HG02973 (cell line): ENCODE measurements around the gene SCN2B.

Experiments used
- ATAC-seq: cut with Tn5 transposase; IDR thresholded peaks from one replicate; pipeline ENCODE4 v1.9.1; 2021; ENCODE audit warnings: moderate library complexity; ENCODE audit not compliant: unreplicated experiment

Gene SCN2B

DNA sequence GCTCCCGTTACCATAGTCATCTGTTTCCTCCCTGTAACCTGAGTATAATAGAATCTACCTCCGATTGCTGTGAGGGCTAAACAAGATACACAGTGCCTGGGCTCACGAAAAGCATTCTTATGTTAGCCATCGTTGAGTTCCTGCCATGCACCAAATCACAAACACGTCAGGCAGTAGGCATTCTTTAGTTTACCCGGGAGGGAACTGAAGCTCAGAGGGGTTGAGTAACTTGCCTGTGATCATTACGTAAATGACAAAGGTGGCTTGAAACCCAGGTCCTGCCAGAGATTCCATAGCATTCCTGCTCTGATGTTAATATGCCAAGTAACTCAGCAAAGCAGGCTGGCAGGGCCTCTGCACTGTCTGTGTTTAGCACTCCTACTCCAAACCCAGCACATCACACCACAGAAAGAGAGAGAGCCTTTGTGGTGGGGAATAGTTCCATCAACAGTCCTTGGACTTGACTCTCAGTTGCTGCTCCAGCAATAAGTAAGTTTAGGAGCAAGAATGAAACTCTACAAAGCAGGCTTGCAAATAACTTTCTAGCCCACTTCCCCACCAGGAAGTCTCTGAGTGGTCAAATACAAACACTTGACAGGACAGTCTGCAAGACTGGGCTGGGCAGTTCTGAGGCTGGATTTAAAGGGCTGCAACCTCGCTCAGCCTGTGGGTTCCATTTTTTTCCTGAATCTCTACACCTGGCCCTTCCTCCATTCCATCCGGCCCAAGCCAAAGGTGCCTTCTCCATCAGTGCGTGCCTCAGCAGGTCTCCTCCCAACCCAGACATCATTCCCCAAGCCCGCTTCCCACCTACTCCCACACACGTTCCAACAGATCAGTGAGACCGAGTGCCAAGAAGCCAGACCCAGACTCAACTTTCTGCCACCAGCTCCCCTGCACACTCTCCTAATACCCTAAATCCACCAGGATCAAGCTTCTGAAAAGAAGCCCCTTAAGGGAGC, 1.1 kb downstream of the SCN2B start:
- ATAC-seq = no peak

DNA sequence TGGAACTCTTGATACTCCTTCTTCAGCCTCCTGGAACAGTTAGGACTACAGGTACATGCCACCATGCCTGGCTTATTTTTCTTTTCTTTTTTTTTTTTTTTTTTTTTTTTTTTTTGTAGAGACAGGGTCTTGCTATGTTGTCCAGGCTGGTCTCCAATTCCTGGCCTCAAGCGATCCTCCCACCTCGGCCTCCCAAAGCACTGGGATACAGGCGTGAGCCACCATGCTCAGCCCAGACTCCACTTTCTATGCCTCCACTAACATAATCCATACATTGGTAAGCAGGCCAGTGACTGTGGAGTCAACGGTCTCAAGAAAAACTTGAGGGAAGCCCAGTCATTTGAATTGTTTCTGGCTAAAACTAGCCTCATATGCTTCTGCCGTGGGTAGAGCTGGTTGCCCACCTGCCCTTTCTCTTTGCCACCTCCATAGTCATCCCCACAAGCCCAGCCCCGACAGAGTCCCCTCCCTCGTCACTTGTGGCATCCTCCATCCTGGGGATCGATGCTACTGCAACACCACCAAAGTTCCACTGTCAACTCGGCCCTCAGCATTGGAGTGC, 2.4 kb downstream of the SCN2B start:
- no peak for ATAC-seq

DNA sequence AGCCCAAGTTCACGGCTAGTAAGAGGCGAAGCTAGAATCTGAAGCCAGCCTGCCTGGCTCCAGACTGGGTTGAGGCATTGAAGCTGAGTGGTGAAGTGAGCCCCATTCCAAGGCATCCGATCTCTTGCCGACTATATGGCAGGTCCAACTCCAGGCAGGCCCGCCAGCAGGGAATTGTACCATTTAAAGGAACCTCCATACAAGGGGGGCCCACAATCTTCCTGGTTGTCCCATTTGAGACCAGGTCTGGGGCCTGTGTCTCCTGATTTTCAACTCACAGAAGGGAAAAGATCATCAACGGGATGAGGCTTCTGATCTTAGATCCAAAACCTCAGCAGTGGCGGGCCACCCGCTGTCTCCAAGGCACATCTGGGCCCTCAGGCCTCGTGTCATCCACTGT, 4.1 kb downstream of the SCN2B start:
- ATAC-seq = no peak

DNA sequence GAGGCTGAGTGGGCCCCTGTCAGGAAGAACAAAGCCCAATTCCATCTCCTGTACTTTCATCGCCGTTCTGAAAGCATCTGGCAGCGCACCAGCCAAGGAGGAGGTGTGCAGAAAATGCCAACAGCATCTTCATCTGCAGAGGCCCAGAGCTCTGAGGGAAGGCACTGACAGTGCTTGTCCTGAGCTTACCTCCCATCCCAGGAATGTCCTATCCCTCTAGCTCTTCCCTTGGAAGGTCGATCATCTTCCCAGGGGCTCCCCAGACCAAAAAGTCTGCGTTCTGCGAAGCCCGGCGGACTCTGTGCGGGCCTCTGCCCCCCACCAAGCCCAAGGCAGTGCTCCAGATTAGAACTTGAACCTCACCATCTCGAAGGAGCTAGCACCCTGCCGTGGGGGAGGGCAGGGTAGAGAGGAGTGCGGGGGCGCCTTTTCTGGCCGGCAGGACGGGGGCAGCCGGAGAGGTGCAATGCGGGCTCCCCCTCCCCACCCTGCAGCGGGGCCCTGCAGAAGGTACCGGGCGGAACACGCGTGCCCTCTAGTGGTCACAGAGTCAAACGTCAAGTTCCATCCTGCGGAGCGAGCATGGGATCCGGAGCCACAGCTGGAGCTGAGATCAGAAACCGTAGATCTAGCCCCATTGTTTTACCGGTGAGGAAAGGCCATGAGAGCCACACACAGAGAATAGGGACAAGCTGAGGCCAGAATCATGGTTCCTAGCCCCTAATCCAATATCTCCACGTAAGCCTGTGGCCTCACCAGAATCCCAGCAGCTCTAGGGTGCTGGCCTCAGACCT, 5.0 kb downstream of the SCN2B start:
- no peak for ATAC-seq

DNA sequence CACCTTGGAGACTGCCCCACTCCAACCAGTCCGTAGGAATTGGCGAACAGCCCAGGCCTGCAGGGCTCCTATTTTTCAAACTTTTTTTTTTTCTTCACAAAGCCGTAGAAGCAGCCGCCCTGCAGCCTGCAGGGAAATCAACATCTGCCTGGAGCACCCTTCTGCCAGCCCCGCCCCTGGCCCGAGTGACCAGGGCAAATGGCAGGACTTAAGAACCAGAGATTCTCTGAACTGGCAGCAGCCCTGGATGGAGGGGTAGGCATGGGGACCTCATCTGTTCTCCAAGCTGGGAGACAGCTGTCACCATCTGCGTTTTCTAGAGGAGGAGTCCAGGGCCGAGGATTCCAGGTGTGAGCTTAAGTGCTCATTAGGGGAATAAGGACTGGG, 5.6 kb downstream of the SCN2B start:
- ATAC-seq = no peak

DNA sequence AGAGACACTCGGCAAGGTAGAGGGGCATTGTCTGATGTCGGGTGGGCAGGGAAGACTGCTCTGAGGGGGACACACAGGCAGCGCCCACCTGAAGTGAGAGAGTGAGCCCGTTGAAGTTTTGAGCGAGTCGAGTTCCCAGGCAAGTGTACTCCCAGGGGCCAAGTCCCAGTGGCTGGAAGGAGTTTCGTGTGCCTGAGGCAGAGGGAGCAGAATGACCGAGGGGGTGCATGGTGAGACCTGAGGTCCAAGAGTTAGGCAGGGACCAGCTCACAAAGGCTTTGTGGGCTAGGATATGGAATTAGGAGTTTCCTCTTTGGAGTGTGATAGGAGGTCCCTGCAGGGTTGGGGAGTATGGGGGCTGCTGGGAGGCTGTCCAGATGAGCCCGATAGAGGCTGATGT, 6.2 kb downstream of the SCN2B start:
- ATAC-seq = no peak

DNA sequence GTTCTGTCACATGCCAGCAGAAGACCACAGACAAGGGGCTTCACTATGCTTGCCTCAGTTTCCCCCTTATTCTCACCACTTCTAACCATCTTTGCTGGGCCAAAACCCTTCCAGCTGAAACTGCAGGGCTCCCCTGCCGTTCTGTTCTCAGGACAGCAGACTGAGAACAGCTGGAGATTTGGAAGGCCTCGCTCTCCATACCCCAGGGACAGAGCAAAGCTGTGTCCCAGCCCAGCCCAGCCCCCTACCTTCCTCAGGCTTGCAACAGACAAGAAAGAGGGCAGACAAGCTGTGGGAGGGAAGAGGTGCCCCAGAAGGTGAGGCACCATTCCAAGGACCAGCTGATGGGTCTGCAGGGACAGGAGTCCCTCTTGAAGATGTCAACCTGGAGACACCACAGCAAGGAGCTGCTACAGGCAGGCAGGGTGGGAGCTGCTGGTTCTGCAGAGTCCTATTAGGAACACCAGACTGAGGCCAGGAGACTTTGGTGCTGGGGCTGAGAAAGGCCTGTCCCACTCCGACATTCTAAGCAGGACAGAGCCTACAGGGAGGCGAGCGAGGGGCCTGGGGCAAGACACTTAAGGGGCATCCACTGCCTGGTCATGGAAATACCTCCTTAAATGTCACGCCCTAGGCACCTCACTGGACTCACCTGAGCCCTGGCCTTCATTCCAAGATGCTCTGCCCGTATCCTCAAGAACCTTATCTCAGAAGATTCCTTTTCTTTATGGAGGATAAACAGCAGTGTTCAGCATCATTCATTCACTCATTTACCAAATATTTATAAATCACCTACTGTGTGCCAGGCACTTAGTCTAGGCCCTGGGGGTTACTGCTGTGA, 6.9 kb downstream of the SCN2B start:
- no peak for ATAC-seq

DNA sequence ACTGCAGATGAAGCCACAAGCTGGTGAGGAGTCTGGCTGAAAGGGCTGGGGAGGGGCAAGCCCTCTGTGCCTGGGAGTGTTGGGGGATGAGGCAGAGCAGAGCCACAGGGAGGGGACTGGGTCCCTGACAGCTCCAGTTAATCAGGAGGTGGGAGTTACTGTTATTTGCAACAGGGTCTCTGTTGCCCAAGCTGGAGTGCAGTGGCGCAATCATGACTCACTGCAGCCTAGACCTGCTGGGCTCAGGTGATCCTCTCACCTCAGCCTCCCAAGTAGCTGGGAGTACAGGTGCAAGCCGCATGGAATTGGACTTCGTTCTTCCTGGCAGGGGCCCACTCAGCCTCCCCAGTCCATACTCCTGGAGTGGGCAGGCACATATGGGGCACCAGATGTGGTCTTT, 7.7 kb downstream of the SCN2B start:
- no peak for ATAC-seq

DNA sequence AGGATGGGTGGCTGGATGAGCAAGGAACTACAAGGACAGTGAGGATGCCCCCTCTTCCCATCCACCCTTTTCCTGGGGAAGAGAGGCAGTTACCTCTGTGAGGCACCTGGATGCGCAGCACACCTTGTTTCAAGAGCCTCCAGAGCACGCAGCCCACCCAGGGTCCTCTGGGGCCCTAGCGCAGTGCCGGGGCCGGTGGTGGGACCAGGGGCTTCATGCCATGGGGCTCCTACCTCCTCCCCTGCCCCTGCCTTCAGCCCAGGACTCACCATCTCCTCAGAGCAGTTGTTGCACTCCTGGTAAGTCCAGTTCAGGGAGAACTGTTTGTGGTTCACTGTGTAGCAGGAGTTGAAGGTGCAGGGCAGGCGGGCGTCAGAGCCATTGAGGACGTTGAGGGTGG, 8.1 kb downstream of the SCN2B start:
- no peak for ATAC-seq

DNA sequence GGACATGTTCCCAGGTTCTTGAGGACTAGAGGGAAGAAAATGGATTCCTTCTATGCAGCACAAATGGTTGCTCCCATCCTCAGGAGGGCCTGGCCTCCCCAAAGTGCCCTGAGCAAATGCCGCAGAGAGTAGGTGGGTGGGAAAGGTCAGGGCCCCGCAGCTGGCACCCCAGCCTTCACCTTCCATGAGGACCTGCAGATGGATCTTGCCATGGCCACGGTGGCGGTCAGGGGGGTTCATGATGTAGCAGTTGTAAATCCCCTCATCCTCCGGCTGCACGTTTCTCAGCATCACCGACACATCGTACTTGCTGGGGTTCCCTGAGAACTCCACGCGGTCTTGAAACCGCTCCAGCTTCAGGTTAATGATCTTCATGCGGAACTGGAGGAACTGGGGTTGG, 8.5 kb downstream of the SCN2B start:
- no peak for ATAC-seq

DNA sequence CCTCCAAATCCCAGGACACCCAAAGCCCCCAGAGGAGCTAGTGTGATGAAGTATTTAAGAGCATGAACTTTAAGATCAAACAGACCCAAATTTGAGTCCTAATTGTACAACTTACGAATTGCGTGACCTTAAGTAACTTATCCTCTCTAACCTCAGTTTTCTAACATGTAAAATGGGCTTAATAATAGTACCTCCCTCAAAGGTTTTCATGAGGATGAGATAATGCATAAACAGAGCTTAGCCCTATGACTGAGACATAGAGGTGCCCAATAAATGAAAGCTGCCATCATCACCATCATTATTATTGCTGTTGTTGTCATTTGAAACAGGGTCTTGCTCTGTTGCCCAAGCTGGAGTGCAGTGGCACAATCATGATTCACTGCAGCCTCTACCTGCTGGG, 9.2 kb downstream of the SCN2B start:
- ATAC-seq = no peak

DNA sequence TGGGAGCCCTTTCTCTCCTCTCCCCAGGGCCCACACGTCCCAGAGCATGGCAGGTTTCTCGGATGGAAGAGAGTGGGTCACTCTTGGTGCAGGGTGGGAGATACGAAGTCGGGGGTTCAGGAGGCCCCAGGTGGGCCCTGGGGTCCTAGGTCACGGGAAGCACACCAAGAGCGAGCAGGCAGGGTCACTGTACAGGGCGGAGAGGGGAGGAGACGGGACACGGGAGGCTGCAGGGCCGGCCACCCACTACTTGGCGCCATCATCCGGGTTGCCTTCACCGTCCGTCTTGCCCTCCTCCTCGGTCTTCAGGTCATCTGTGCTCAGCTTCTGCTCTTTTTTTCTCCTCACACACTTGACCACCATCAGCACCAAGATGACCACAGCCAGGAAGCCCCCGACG, 9.8 kb downstream of the SCN2B start:
- ATAC-seq = no peak

DNA sequence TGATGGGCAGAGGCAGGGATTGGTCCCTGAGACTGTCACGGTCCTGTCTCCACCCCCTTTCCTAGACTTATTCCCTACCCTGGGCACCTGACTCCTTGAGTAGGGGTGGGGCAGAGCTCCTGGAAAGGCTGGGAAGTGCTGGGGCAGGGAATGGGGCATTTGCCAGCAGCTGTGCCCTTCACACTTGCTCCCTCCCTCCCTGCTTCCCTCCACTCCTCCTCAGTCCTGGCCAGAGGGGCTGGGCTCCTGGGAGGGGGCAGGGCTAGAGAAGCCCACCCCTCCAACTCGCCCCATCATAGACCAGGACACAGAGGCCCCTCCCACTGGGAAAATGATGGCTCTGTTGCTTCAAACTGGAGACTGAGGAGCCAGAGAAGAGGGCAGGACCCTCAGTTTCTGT, 11.6 kb downstream of the SCN2B start:
- ATAC-seq = no peak

DNA sequence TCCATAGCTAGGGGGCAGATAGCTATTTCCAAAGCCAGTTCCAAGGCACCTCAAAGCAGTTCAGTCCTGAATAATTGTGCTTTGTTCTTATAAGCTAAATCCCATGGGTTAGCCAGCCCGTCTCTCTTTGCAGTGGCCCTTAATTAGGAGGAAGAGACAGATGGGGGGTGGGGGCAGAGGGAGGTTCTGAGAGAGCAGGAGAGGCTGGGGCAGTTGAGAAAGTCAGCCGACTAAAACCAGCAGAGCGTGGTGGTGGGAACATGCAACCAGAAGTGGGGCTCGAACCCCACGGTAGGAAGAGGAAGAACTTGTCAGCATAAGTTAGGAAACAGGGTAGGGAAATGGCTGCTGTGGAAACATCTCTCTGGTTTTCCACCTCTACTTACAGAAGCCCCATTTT, 12.9 kb downstream of the SCN2B start:
- ATAC-seq = no peak

DNA sequence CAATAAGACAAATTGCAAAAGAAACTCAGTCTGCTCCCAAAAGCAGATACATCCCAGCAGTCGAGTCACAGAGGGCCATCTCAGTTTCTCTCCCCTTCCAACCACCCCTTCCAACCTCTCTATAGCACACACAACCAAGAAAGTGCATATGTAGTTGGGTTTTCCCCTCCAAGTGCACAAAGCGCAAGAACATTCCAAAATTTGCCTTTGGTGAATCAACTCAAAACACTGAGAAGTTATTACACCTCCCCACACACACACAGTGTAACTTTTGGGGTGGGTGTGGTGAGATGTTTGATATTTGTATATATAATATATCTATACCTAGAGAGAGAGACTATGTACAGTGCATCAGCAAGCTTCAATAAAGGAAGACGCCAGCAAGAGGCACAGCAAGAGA, 13.6 kb downstream of the SCN2B start:
- no peak for ATAC-seq

DNA sequence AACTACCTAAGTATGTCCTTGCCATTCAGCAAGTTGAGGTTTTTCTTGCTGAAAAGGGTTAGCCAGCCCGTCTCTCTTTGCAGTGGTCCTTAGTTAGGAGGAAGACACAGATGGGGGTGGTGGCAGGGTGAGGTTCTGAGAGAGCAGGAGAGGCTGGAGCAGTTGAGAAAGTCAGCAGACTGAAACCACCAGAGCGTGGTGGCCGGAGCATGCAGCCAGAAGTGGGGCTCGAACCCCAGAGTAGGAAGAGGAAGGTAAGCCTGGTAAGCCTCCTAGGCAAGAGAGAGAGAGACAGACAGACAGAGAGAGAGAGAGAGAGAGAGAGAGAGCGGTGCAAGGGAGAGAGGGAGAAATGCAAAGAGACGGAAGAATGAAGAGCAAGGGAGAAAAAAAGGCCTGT, 14.7 kb downstream of the SCN2B start:
- no peak for ATAC-seq

DNA sequence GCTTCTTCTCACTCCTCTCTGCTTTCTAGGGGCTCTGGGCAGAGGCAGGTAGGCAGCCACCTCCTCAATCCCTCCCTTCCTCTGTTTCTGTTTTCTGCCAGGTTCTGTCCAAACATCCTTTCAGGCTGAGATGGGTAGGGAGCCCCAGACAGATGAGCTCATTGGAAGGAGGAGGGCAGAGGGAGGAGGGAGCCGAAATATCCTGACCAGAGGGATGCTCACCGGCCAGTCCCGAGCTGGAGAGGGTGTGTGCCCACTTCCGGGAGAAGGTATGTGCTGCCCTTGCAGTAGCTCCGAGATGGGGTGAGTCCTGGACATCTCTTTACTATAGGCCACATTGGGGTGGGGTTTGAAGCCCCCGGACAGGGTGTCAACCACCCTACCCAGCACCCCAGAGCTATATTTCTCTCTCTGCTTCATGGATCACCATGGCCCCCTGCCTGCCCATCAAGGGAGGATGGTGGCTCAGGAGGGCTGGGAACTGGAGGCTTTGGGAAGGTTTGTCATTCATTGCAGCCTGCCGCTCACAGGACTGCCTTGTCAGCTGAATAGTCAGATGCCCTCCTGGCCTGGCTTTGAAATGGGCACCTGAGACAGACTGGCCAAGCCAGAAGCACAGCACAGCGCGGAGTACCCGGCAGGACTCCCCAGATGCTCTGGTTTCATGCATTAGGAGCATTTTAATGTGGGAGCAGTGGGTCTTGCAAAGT, 19.1 kb downstream of the SCN2B start:
- no peak for ATAC-seq

DNA sequence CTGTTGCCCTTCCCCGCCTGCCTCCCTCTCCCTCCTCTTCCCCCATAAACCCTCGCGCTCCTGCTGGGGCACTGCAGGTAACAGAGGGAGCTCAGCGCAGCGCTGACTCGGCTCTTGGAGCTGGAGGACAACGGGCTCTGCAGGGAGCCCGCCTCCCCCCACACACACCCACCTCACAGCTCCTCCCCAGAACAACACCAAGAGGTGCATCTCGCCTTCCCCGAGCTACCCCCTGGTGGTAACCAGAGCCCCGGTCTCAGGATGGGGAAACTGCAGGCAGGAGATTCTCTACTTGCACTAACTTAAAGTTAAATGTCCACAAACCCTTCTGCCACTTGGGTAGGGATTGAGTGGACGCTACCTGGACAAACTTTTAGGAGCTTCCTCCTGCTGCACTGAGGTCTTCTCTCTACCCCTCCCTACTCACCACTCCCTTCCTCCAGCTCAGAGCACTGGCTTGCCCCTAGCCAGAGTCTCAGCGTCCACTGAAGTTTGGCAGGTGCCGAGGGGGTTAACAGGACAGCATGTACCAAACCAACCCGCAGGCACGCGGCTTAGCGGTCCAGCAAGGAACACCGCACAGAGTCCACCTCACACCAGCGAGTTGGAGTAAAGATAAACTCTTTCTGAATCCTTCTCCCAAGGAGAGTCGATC, 19.8 kb downstream of the SCN2B start:
- ATAC-seq = no peak

DNA sequence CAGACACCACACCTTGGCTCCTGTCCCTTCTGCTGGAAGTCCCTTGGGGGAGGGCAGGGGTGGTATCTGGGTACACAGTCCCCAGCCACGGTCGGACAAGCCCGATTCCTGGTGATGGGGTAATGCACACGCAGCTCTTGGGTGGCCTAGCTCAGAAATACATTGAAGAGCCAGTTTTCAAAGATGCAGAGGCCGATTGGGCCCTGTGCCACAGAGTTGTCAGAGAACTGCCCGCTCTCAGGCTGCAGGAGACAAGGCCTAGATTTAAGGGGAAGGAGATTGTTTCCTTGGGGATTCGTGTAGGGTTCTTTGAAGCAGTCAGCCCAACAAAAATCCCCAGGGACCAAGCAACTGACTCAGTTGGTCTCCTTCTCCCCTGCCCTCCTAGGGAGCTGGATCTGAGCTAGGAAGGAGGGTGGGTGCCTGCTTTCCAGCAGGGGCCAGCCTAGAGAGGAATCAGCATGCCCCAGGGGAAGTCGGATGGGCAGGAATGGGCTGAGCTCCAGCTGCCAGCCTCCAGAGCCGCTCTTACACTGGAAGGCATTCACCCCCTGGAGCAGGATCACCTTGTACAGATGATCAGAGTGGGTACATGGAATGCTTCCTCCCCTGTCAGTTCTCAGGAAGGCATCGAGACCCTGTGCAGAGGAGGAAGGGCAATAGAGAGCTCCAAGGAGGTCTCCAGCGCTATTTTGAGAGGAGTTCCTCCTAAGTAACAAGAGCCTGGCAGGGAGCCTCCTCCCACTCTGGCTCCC, 20.5 kb downstream of the SCN2B start:
- ATAC-seq = no peak
